ENCODE results near the gene DISP2. TPM values are rescaled to one million over a fixed set of nuclear protein-coding genes. Genes with fewer than 3 reads are reported as not detected.

Gene DISP2
- total RNA-seq, 1 experiment from 2014 or later: 1.3 TPM

DNA sequence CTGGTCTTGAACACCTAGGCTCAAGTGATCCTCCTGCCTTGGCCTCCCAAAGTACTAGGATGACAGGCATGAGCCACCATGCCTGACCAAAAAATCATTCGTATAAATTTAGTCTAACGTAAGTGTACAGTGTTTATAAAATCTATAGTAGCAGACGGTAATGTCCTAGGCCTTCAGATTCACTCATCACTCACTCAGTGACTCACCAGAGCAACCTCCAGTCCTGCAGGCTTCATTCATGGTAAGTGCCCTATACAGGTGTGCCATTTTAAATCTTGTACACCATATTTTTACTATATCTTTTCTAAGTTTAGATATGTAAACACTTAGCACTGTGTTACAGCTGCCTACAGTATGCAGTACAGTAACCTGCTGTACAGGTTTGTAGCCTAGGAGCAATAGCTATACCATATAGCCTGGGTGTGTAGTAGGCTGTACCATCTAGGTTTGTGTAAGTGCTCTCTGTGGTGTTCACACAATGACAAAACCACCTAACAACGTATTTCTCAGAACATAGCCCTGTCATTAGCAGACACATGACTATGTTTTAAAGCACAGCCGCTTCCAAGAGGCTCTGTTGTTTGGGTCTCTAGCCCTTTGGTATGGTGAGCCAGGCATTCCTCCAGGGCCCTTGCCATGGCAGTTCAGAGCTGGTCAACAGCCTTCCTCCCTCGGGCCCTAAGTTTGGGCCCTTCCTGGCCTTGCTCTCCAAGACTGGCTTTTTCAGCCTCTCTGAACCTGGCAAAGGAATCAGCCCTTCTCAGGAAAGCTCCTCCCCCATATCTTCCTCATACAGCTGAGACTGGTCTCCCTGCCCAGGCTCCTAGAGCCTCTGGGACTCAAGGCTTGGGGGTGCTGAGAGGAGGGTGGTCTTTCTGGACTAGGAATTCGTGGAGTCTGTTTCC is 15.4 kb upstream of the DISP2 start:
- H2AK5ac ChIP-seq (ENCODE audit: insufficient read length, low read length): no peak overlapping the region
- no peak overlapping the region for H2BK20ac ChIP-seq (ENCODE audit: low read depth, low read length, poor library complexity, severe bottlenecking)
- no peaks in the 10 kb centered on the region for H3K27me3 ChIP-seq (ENCODE audit: insufficient read depth, low read length)
- H3K56ac ChIP-seq (ENCODE audit: insufficient read length, low read depth, low read length): no peak overlapping the region
- no peak overlapping the region for H3K9ac ChIP-seq (ENCODE audit: extremely low read depth, insufficient read length, low read length)
- no peak overlapping the region for H3K4me3 Mint-ChIP-seq
- H3K36me3 Mint-ChIP-seq (ENCODE audit: insufficient read depth in 1 of 3, low read depth in 3 of 3): no peaks in the 10 kb centered on the region
- no peak overlapping the region for H2BK15ac ChIP-seq (ENCODE audit: low read depth, low read length)
- no peak overlapping the region for H4K5ac ChIP-seq (ENCODE audit: insufficient read length, low read depth, low read length)
- H3K27ac ChIP-seq (ENCODE audit: insufficient read length, low read depth, low read length): no peak overlapping the region
- H3K4ac ChIP-seq (ENCODE audit: low read depth, low read length): no peak overlapping the region
- no peak overlapping the region for H3K23ac ChIP-seq (ENCODE audit: insufficient read length, low read depth, low read length)
- no peak overlapping the region for H2AFZ ChIP-seq (ENCODE audit: low read length)
- H3K79me2 ChIP-seq (ENCODE audit: insufficient read depth, low read length): no peaks in the 10 kb centered on the region
- no peak overlapping the region for H3K27ac Mint-ChIP-seq
- H3K23me2 ChIP-seq (ENCODE audit: insufficient read length, low read depth, low read length, poor library complexity, severe bottlenecking): no peaks in the 10 kb centered on the region
- H2BK5ac ChIP-seq (ENCODE audit: insufficient read length, low read length): no peak overlapping the region
- no peaks in the 10 kb centered on the region for H3K9me3 Mint-ChIP-seq
- H3K9me3 ChIP-seq (ENCODE audit: control insufficient read depth, low read depth, low read length): no peaks in the 10 kb centered on the region
- H3K79me1 ChIP-seq (ENCODE audit: insufficient read depth, low read depth, low read length, poor library complexity, severe bottlenecking): no peaks in the 10 kb centered on the region
- H4K20me1 ChIP-seq (ENCODE audit: control insufficient read depth, insufficient read depth, insufficient read length): no peaks in the 10 kb centered on the region
- no peak overlapping the region for H3K4me2 ChIP-seq (ENCODE audit: insufficient read depth, insufficient read length, low read length)
- no peak overlapping the region for H2BK120ac ChIP-seq (ENCODE audit: low read depth, low read length, poor library complexity, severe bottlenecking)
- no peak overlapping the region for H4K8ac ChIP-seq (replicated peaks; ENCODE audit: insufficient read length, low read depth, low read length)
- no CpG with 5 or more reads among the region's 7 CpGs for WGBS (ENCODE audit: extremely low coverage, insufficient read length, low lambda C conversion rate)
- H3K4me1 ChIP-seq (ENCODE audit: insufficient read depth, low read length): no peaks in the 10 kb centered on the region
- no peak overlapping the region for H3K18ac ChIP-seq (ENCODE audit: insufficient read length, low read depth, low read length)
- TF ChIP-seq, protein P1, sequence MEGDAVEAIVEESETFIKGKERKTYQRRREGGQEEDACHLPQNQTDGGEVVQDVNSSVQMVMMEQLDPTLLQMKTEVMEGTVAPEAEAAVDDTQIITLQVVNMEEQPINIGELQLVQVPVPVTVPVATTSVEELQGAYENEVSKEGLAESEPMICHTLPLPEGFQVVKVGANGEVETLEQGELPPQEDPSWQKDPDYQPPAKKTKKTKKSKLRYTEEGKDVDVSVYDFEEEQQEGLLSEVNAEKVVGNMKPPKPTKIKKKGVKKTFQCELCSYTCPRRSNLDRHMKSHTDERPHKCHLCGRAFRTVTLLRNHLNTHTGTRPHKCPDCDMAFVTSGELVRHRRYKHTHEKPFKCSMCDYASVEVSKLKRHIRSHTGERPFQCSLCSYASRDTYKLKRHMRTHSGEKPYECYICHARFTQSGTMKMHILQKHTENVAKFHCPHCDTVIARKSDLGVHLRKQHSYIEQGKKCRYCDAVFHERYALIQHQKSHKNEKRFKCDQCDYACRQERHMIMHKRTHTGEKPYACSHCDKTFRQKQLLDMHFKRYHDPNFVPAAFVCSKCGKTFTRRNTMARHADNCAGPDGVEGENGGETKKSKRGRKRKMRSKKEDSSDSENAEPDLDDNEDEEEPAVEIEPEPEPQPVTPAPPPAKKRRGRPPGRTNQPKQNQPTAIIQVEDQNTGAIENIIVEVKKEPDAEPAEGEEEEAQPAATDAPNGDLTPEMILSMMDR (conservative IDR thresholded peaks at IDR 0.05): no peak
- no peak overlapping the region for H3T11ph ChIP-seq (ENCODE audit: low read length)
- no peak overlapping the region for H2BK12ac ChIP-seq (ENCODE audit: insufficient read length, low read depth, low read length)
- H4K91ac ChIP-seq (ENCODE audit: insufficient read length, low read depth, low read length): no peak overlapping the region
- H3K27me3 Mint-ChIP-seq (ENCODE audit: low read depth): peaks cover 10% of the 10 kb centered on the region
- H3K14ac ChIP-seq (ENCODE audit: insufficient read depth, low read length): no peak overlapping the region
- peaks cover 16 to 37% of the 10 kb centered on the region in 2 experiments for H3K4me1 Mint-ChIP-seq
- no peak for DNase-seq
